DMS114 treated with DMSO at 0.1 percent for 48 hours (cell line): ENCODE data around the gene IFT20.

Source experiments
- DNase-seq: peaks from one replicate; lab custom pipeline; 2025; ENCODE audit not compliant: unreplicated experiment; lab: John Stamatoyannopoulos, UW

IFT20 gene

DNA sequence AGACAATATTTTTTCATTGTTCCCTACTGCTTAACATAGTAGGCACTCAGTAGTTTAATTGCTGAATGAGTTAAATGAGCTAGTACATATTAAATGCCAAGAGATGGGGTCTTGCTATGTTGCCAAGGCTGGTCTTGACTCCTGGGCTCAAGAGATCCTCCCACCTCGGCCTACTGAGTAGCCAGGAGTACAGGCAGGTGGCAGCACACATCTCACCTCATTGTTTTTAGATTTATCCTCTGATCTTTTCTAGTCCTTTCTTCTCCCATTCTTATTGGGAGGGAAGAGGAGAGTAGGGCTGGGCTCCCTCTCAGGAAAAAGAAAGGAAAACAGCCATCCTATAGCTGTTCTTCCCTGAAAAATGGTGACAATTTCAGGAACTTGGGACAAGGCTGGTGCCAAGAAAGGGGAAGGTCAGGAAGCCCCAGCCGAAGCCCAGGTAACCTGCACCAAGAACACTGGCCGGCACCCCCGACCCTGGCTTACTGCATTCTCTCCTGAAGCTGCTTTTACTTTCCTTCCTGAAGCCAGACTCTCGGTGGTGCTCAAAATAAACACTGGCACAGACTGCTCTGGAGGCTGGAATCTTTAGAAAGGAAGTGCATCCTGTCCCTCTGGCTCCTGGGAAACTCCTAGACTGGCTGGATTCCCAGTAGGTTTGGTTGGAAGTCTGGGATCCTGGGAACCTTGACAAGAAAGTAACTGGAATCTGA lies 2.9 kb upstream of the IFT20 start:
- no peak for DNase-seq

DNA sequence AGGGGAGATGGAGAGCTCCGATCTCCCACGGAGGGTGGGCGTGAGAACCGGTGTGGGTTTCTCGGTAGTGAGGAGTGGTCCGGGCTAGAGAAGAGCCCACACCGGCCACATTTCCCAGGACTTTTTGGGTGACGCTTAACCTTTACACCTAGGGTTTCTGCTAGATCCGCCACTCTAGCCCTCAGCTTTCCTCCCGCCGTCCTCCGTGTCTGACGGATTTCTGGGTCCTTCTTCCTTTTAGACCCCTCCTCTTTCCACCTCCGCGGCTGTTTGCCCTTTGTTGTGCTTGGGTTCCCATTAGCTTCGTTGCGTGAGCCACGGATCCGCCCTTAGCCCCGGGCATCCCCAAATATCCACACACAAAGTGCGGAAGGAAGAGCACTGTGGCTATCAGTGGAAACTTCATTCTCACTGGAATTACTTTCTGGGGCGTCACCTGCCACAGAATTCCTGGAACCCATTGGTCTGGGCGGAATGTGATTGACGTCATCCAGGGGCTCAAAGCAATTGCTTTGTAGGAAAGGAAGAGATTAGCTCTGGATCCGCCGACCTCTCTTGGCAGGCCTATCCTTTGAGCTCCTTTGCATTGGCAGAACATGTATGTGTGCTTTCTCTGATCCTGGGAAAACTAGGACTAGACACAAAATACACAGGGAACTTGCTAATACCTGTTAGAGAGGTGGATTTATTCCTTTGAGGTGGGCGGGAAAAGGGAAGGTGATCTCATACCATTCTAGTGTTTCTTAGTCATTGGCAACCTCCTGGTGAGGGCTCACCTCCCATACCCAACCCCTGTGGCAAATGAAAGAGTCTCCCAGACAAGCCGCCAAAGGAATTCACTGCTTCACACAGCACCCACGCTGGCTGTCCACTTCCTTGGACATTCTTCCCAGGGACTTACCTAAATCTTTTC lies 943 bp upstream of the IFT20 start:
- DNase-seq: no peak

DNA sequence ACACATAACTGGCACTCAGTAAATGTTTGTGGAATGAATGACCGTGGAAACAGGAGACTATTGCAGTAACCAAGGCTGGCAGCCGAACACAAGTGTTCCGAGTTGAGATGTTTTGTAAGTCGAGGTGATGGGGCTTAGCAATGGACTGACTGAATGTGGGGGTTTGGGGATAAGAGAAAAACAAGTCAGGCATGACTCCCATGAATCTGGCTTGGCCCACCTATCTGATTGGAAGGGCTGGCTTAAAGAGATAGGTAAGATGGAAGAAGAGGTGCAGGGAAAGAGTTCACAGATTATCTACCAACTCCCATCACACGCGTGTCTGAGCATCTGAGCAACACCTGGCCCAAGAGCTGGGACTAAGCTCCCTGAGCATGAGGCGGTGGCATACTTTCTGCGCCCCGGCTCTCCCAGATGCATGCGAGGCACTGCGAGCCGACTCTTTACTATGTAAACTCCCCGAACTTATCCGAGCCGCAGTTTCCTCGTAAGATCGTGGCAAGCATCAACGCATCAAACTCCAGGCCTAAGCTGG lies 539 bp downstream of the IFT20 start:
- no peak for DNase-seq

DNA sequence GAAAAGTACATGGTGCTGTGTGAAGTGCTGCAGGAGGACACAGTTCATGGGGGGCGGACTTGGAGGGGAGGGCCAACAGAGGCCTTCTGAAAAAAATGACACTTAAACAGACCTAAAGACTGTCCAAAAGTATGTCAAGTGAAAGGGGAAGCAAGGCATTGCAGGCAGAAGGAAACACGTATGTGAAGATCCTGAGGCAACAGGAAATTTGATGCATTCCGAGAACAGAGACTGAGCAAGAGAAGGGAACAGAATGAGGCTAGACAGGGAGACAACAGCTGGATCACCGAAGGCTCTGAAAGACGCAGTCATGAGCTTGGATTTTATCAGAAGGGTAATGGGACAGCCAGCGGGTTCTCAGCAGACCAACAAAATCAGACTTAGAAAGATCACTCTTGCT lies 1.1 kb downstream of the IFT20 start:
- DNase-seq: no peak

DNA sequence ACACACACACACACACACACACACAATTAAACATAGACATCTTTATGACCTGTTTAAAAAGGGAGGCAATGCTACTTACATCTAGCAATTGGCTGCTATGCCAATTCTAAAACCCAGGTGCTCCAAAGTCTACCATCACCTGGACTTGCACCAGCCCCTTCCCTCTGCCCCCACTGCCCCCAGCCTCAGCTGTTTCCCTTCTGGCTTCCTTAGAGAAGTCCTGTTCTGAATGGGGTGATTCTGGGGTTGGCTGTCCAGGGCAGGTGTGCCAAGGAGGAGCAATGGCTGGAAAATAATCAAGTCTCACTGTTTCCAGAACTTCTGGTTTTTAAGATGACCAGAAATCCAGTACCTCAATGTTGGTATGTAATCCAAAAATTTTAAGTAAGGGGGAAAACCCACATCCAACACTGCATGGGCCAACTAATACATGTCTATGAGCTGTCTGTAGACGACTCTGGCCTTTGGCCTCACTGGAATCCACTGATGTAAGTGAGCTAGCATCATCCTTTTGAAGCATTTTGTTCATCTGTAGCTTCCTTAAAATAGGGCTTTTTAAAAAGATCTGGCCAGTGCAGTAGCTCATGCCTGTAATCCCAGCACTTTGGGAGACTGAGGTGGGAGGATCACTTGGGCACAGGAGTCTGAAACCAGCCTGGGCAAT lies 2.1 kb downstream of the IFT20 start:
- DNase-seq: no peak

DNA sequence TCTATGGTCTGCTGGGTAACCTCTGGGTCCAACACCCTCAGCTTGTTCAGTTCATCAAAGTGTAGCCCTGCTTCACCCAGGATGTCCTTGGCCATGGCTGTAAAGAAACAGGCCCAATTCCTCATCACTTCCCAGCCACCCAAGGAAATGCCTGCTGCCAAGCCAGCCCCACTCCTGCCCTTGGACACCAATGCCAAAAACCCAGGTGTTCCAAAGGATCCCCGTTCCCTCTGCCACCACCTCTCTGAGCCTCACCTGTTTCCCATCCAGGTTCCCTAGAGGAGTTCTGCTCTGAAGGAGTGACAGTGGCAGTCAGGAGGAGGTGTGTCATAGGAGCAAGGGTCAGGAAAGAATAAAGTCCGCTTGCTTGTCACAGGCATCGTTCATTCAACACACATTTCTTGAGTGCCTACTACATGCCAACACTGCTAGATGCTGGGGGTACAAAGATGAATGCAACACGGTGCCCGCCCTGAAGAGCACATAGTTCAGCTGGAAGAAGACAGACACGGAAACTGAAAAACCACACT lies 3.3 kb downstream of the IFT20 start:
- no peak for DNase-seq

DNA sequence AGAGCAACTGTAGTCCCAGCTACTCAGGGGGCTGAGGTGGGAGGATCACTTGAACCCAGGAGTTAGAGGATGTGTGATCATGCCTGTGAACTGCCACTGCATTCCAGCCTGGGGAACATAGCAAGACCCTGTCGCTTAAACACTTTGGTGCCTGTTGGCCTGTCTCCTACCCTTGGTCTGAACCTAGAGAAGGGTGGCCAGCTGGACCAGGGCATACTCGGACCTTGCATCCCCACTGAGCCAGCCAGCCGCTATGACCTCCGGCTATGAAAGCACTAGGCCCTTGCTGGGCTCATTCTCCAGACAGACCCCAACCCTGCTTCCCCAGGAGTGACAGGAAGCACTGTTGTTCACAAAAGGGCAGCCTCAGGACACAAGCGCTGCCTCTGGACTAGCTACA lies 4.6 kb downstream of the IFT20 start:
- no peak for DNase-seq

DNA sequence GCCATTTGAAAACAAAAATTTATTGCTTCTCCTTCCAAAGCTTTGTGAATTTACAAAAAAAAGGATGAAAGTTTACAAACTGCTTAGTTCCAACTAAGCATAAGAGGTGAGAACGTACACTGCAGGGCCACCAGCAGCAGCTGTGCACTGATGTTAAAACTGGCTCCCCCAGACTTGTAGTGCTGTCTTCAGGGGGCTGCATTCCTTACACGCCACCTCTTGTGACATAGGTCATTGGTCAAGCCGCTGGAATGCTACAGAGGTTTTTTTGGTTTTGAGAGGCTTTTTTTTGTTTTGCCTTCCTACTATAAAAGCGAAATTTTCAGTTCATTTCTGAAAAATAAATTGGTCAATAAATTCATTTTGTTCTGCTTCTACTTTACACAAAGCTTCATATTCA lies 6.9 kb downstream of the IFT20 start:
- no peak for DNase-seq

DNA sequence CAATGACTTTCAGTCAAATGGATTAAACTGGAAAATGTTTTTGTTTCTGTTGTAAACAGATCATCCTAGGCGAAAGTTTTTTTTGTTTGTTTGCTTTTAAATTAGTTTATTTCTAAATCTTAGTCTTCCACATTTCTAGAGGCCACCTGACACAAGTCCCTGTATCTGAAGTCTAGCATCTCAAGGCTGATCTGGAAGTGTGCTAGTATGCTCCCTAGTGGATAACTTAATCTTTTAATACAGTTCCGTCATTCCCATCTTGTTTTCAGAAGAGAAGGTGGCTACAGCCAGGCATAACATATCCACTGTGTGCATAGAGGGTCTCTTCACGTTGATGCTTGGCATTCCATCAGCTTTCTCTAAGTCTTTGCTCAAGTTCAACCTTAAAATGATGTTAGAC lies 7.6 kb downstream of the IFT20 start:
- peak; percentile 45 for DNase-seq

DNA sequence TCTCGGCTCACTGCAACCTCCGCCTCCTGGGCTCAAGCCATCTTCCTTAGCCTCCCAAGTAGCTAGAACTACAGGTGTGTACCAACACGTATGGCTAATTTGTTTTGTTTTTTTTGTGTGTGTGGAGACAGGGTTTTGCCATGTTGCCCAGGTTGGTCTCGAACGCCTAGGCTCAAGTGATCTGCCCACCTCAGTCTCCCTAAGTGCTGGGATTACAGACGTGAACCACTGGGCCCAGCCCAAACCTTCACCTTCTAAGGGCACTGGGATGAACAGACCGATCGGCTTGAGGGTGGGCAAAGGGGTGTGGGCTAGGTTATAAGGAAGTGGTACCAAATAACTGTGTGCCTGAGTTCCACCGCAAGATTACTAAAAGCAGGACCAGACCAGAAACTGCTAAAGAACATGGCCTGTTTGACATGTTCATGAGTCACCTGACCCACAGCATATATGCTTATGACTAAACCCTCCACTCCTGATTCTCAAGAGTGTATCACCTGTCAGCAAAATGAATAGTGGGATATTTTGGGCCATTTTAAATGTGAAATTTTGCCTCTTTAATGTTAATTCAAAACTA lies 8.2 kb downstream of the IFT20 start:
- DNase-seq: no peak

DNA sequence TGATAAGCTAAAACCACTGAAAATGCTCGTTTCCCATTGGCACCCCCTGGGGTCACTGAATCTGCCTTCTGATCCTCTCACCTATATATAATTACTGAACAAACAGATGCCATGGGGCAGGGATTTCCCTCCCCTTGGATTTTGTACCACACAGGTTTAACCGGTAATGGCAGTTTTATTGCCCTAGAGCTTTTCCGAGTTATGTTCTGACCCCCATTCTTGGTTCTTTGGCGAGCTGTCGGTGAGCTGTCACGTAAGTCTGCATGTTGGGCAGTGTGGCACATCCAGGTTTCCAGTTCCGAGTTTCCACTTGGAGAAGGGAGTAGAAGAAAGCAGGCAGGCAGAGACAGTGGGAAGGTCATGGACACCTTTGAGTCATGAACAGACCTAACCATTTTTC lies 9.2 kb downstream of the IFT20 start:
- DNase-seq: no peak

DNA sequence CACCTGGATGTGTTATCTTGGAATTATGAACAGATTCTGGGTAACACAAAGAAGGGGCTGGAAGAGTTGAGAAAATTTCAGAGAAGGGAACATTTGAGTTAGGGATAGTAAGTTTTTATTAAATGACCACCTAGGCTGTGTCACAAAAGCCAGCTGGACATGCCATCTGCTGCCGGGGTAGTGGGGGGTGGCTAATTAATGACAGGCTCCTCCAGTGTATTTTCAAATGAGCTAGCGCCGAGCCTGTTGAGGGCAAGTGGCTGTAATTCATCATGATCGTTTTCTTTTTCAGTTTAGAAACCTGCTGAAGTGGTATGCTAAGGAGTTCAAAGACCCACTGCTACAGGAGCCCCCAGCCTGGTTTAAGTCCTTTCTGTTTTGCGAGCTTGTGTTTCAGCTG lies 10.1 kb downstream of the IFT20 start:
- no peak for DNase-seq

DNA sequence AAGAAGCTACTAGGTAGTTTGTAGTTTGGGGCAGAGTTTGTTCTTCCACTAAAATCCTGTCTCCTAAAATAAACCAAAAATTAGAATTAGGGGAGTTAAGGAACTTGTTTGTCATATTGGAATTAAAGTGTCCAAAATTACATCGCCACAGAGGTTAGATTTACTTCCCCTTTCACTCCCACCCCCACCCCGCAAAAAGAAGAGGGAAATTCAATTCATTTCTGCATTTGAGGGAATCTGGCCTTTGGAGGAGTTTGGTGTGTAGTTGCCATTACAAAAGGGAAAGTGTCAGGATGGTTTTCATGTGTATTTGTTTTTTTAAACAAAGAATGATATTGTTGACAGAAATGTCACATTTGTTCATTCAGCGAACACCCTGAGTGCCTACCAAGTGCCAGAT lies 10.5 kb downstream of the IFT20 start:
- no peak for DNase-seq

DNA sequence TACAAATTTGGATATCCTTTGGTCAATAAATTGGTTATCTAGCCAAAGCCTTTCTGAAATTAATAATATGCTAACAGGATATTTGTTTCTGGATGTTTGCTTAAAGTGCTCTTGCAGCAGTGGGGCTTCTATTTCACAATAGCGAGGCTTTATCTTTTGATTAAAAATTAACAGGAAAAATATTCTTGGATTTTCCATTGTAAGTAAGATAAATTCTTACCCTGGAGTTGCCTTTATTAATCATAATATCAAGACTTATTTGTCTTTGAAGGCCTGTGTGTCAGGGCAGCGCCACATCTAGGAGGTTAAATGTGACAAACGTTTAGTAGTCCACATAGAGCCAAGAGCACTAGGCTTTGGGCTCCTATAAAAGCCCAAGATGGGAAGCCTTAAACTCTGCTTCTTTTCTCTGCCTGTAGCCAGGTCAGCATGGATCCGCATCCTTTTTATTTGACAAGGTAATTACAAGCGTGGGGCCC lies 11.0 kb downstream of the IFT20 start:
- no peak for DNase-seq

DNA sequence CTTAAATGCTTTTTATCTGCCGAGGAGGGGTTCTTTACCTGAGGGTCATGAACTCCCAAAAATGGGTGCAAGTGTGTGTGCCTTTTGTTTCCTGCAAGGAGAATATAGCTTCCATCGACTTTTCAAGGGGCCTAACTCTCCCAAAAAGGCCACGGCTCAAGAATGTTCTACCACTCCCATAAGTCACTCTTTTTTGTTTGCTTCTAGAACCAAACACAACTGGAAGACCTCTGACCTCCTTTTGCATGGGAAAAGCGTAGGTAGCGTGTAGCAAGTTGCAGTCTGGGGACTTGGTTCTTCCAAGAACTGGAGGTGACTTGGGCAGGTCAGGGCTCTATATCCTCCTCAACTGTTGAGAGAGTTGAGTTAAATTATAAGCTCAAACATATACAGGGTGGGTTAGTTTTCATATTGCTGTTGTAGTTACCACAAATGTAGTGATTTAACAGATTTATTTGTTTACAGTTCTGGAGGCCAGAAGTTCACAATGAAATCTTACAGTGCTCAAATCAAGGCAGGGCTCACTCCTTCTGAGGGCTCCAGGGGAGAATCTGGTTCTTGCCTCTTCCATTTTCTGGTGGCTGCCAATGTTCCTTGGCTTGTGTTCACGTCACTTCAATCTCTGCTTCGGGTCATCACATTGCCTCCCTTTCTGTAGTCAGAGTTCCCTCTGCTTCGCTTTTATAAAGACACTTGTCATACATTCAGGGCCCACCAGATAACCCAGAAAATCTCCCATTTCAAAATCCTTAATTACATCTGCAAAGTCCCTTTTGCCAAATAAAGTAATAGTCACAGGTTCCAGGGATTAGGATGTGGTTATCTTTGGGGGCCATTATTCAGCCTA lies 14.8 kb downstream of the IFT20 start:
- DNase-seq: no peak

DNA sequence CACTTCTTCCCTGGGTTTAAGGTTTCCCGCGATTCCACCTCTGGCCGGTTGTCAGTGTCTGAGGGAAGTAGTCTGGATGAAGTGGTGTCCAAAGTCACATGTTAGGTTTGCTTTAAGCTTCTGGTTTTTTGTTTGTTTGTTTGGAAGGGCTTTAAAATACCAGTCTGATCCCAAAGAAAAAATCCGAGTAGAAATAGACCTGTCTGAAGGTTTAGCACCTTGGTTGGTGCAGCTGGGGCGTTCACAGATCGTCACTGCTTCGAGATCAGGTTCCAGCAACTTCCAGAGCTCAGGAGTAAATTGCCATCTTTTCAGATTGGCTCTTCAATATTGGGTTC lies 15.7 kb downstream of the IFT20 start:
- no peak for DNase-seq

DNA sequence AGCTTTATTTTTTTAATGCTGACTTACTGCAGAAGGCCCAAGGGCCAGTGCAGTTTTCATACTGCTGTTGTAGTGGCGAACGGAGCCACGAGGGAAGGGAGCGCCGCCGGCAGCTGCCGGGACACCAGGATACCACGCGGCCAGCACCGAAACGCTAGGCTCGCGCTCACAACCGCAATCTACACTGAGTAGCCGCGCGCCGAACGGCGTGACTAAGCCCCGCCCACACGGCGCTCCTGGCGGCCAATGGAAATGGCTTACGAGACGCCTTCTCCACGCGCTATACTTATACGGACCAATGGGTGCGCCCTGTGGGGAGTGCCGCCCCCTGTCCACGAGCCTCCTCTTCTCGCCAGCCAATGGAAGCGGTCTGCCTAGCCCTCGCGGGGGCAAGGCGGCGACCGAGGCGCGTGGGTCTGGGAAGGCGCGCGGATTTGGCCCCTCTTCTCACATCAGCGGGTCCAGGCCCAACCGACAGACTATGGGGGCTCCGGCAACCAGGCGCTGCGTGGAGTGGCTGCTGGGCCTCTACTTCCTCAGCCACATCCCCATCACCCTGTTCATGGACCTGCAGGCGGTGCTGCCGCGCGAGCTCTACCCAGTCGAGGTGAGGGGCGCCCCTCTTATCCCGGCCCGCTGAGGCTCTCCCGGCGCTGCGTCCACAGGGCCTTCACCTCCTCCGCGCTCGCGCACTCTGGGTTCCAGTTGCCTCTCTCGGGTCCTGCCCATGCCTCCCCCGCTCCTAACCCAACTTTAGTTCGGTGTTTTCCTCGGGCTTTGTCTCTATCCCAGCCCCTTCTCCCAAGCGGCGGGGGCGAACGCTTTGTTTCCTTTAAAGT lies 16.3 kb downstream of the IFT20 start, which contains the start of gene TMEM97:
TSS of gene TMEM97 (plus strand) at position 442 of the 839 bp plus-strand sequence. CDS start at position 482, 40 bp downstream.
- DNase-seq: peak; percentile 93

DNA sequence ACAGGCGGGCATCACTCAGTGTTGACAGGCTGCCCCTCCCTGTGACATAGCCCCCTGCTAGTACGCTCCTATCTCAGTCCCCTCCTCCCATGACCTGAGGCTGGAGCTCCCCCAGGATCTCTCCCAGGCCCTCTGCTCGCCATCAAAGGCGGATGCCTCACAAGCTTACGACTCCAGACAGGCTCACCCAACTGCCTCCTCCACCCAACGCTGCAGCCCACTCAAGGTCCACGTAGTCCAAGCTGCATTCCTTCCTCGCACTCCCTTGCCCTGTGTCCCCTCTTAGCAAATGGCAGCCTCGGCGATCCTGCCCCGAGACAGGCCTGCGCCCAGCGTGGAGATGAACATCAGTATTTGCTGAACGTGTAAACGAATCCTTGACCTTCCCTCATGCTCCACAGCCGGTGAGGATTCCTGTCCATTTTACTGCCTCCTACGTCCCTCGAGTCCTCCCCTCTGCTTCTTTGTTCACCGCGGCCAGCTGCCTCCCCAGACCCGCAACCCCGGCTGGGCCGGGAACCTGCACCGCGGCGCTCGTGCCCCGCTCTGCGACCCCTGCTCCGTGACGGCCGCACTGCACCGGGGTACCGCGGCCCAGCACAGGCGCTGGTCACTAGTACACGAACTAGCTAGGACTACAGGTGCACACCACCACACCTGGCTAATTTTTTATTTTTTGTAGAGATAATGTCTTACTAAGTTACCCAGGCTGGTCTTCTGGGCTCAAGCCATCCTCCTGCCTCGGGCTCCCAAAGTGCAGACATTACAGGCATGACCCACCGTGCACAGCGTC lies 17.1 kb downstream of the IFT20 start:
- DNase-seq: no peak
